Peyer's patch (tissue), 4 donors: Measurements from ENCODE around the gene FNBP1. TPM values are rescaled to one million over a fixed set of nuclear protein-coding genes. Genes with fewer than 3 reads are reported as not detected.
A peak's percentile ranks its signal among the peaks of the same experiment; 100 is the strongest.

Experiments used
- DNase-seq, 3 donors: peaks; one replicate each; pipeline ENCODE4 v3.0.0-alpha.2; 2017 to 2019
- H3K27ac ChIP-seq, 4 donors: fragments of 200-600 bp; sonication (generic); one replicate each; pipeline ENCODE4 v1.5.1; 2016 to 2019
- H3K27me3 ChIP-seq, 2 donors: fragments of 200-600 bp; sonication (generic); one replicate each; pipeline ENCODE4 v1.5.1; 2019
- H3K36me3 ChIP-seq, 3 donors: fragments of 200-600 bp; sonication (generic); one replicate each; pipeline ENCODE4 v1.5.1; 2016 to 2019
- H3K4me1 ChIP-seq, 4 donors: fragments of 200-600 bp; sonication (generic); one replicate each; pipeline ENCODE4 v1.5.1; 2016 to 2019
- H3K4me3 ChIP-seq, 4 donors: fragments of 200-600 bp; sonication (generic); 1 replicate in 3 of 4; 2 replicates in 1 of 4; pipeline ENCODE4 v1.5.1; 2016 to 2019; ENCODE audit warnings: mild to moderate bottlenecking in 1 of 4
- H3K9me3 ChIP-seq, 4 donors: fragments of 200-600 bp; sonication (generic); one replicate each; pipeline ENCODE4 v1.5.1; 2016 to 2019; ENCODE audit warnings: mild to moderate bottlenecking in 1 of 4
- POLR2A ChIP-seq, 2 donors: fragments of 450-650 bp; IDR thresholded peaks; one replicate each; pipeline ENCODE4 v1.5.1; 2017; ENCODE audit warnings: antibody characterized with exemption in 2 of 2, mild to moderate bottlenecking in 2 of 2, moderate library complexity in 2 of 2
- small RNA-seq, 2 donors: library from RNA; depleted of rRNA; stranded (forward); fragments of <200 nt; gene quantifications; one replicate each; pipeline ENCODE3, GENCODE V24; 2016
- total RNA-seq, 4 donors: library from RNA; depleted of rRNA; stranded (reverse); fragments of >200 nt; gene quantifications; one replicate each; pipeline ENCODE4 v1.1.0, GENCODE V29; 2016
- TF ChIP-seq, protein P1 (sequence below), 6 experiments: fragments of 450-650 bp in 4 of 6; fragments of 200-600 bp in 2 of 6; sonication (generic) in 1 of 6; IDR thresholded peaks; one replicate each; pipeline ENCODE4 v1.5.1; 2017 to 2019; ENCODE audit warnings: antibody characterized with exemption in 6 of 6, mild to moderate bottlenecking in 3 of 6, moderate library complexity in 1 of 6

Gene FNBP1
- total RNA-seq, 4 donors from 2014 or later = 9.8 to 163 (median 22.2) TPM

DNA sequence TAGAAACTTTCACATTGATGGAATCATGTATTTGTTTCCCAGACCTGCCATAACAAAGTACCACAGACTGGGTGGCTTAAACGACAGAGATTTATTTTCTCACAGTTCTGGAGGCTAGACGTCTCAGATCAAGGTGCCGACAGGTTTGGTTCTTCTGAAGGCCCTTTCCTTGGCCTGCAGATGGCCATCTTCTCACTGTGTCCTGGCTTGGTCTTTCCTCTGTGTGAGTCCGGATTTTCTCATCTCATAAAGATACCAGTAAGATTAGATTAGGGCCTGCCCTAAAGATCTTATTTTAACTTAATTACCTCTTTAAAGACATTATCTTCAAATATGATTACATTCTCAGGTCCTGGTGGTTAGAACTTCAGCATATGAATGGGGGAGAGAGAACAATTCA lies 201.9 kb downstream of the FNBP1 start:
- Histone ChIP-seq H3K36me3 (no peaks in the 10 kb centered on the region), H3K27ac (no peak overlapping the region), H3K4me3 (no peak overlapping the region), H3K9me3 (no peaks in the 10 kb centered on the region), H3K27me3 (no peaks in the 10 kb centered on the region), H3K4me1 (peaks cover 0 to 21% (median 6%) of the 10 kb centered on the region in 4 donors)
- TF ChIP-seq, protein P1, sequence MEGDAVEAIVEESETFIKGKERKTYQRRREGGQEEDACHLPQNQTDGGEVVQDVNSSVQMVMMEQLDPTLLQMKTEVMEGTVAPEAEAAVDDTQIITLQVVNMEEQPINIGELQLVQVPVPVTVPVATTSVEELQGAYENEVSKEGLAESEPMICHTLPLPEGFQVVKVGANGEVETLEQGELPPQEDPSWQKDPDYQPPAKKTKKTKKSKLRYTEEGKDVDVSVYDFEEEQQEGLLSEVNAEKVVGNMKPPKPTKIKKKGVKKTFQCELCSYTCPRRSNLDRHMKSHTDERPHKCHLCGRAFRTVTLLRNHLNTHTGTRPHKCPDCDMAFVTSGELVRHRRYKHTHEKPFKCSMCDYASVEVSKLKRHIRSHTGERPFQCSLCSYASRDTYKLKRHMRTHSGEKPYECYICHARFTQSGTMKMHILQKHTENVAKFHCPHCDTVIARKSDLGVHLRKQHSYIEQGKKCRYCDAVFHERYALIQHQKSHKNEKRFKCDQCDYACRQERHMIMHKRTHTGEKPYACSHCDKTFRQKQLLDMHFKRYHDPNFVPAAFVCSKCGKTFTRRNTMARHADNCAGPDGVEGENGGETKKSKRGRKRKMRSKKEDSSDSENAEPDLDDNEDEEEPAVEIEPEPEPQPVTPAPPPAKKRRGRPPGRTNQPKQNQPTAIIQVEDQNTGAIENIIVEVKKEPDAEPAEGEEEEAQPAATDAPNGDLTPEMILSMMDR (IDR thresholded peaks at IDR 0.05) = no peak
- no peak for TF ChIP-seq POLR2A (IDR thresholded peaks at IDR 0.05)
- DNase-seq = no peak

GRCh38 chr9:129840034-129840433 lies 203.0 kb downstream of the FNBP1 start:
- Histone ChIP-seq H3K4me3 (no peak overlapping the region), H3K36me3 (no peaks in the 10 kb centered on the region), H3K27ac (peak overlapping the region in 1 of 4 donors; percentile 38), H3K9me3 (no peaks in the 10 kb centered on the region), H3K4me1 (peaks cover 0 to 23% (median 6%) of the 10 kb centered on the region in 4 donors), H3K27me3 (no peaks in the 10 kb centered on the region)
- no peak for DNase-seq
- TF ChIP-seq POLR2A (IDR thresholded peaks at IDR 0.05) = no peak
- TF ChIP-seq, protein P1 (IDR thresholded peaks at IDR 0.05) = no peak

DNA sequence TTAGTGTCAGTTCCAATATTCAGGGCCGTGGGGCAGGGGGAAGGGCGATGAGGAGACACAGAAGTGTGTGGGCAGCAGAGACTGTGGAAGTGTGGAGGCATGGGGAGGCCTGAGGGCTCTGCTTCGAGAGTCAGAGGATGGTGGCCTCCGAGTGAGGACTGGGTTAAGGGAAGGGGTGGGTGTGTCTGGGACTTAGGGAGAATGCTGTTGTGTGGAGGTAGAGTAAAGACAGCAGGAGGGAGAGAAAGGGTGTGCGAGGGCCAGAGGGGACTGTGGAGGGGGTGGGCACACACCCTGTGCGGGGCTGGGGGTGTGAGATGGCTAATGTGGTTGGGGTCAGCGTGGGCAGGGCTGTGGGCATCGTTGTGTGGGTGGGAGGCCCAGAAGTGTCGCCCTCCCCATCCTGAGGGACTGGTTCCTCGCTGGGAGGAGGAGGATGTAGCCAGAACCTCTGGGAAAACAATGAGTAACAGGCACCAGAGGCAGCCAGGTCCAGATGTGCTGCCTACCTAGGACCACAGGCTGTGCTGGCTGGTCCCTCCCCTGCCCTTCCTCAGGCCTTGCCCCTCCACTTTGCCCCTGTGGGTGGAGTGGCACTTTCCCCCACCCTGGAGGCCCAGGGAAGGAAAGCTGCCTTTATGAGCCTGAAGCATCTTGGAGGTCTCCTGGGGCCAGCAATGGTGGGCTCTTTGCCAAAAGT lies 203.5 kb downstream of the FNBP1 start:
- Histone ChIP-seq H3K4me3 (no peak overlapping the region), H3K4me1 (peaks cover 0 to 24% (median 6%) of the 10 kb centered on the region in 4 donors), H3K9me3 (no peaks in the 10 kb centered on the region), H3K27me3 (no peaks in the 10 kb centered on the region), H3K27ac (peak overlapping the region in 1 of 4 donors; percentile 38), H3K36me3 (no peaks in the 10 kb centered on the region)
- TF ChIP-seq, protein P1 (IDR thresholded peaks at IDR 0.05) = no peak
- no peak for TF ChIP-seq POLR2A (IDR thresholded peaks at IDR 0.05)
- DNase-seq = no peak

- no peak overlapping the region for H3K27ac ChIP-seq
- TF ChIP-seq, protein P1 (IDR thresholded peaks at IDR 0.05) = no peak
- no peak for TF ChIP-seq POLR2A (IDR thresholded peaks at IDR 0.05)
These were observed 204.2 kb downstream of the FNBP1 start for GRCh38 chr9:129838707-129839259.

More at GRCh38 chr9:129838707-129839259, 204.2 kb downstream of the FNBP1 start:
- Histone ChIP-seq H3K9me3 (no peaks in the 10 kb centered on the region), H3K4me3 (no peak overlapping the region), H3K4me1 (peaks cover 0 to 31% (median 10%) of the 10 kb centered on the region in 4 donors), H3K27me3 (no peaks in the 10 kb centered on the region), H3K36me3 (no peaks in the 10 kb centered on the region)
- DNase-seq = no peak

Small RNA genes lying within 50 kb of the gene (small RNA-seq; reads per million reads assigned to genes)
- 0 reads per million in 2 donors for gene MIR6855

Other genes with a start within 250 kb of the FNBP1 start
- gene TOR1B, start 240.0 kb downstream of the FNBP1 start, total RNA-seq = 10 to 100 TPM; 19.8 to 54.7 (median 44.5) TPM
- gene TOR1A, start 219.1 kb downstream of the FNBP1 start, total RNA-seq = 10 to 100 TPM; 28.9 to 49.6 (median 39.8) TPM
- 10 to 100 TPM; 30.2 to 42.2 (median 36.2) TPM for gene C9orf78, start 207.9 kb downstream of the FNBP1 start, total RNA-seq
- gene USP20, start 207.7 kb downstream of the FNBP1 start, total RNA-seq = 10 to 100 TPM; 15.8 to 36.3 (median 22.6) TPM
- gene GPR107, start 10.7 kb upstream of the FNBP1 start, total RNA-seq = 10 to 100 TPM; 16.6 to 29.0 (median 22.3) TPM
- 1 to 10 TPM in 3 of 4 donors, under 1 TPM in 1; 0.70 to 6.6 (median 4.1) TPM for gene NCS1, start 129.2 kb upstream of the FNBP1 start, total RNA-seq
- gene HMCN2, start 222.6 kb upstream of the FNBP1 start, total RNA-seq = 10 to 100 TPM; 24.8 to 61.7 (median 36.1) TPM